GM12891 (cell line): ENCODE data around the gene SIK2.

Source experiments
- DNase-seq: peaks from one replicate; pipeline ENCODE4 v3.0.0; 2011; ENCODE audit warnings: low spot score; ENCODE audit not compliant: insufficient read length
- FAIRE-seq: peaks from 2 replicates; lab custom pipeline; 2011; peaks lifted over from hg19 to GRCh38; lab: Jason Lieb, UNC
- PAX5 ChIP-seq: IDR thresholded peaks from 2 replicates; pipeline ENCODE4 v1.6.1; 2011; ENCODE audit warnings: low read length, moderate library complexity, mild to moderate bottlenecking; ENCODE audit not compliant: insufficient read depth, severe bottlenecking
- POLR2A ChIP-seq: IDR thresholded peaks from 2 replicates; pipeline ENCODE4 v1.6.1; 2011; ENCODE audit warnings: low read depth, low read length, control low read depth
- POLR2AphosphoS5 ChIP-seq: IDR thresholded peaks from 2 replicates; pipeline ENCODE4 v1.6.1; 2011; ENCODE audit warnings: low read depth, low read length, control low read depth
- POU2F2 ChIP-seq: IDR thresholded peaks from 2 replicates; pipeline ENCODE4 v1.6.1; 2011; ENCODE audit warnings: low read depth, mild to moderate bottlenecking, control low read depth, low read length, moderate library complexity
- SPI1 ChIP-seq: IDR thresholded peaks from 2 replicates; pipeline ENCODE4 v1.6.1; 2011; ENCODE audit warnings: low read depth, low read length, control low read depth
- TAF1 ChIP-seq: IDR thresholded peaks from 2 replicates; pipeline ENCODE4 v1.6.1; 2011; ENCODE audit warnings: low read depth, low read length, control low read depth

SIK2 gene

DNA sequence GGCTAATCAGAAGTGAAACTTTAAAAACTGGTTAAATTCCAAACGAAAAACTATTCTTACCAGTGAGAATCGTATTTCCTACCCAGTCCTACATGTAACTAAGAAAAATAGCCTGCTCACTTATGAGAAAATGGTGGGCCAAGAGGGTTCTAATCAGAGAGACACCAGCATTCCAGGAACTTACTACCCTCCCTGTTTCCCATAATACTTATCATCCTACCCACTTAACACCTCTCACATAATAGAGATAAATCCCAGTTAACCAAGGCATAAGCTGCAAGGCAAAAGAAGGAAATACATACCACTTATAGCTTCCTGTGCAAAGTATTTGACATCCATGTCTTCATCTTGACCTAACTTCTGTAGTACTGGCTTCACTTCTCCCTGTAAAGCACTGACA, 139.5 kb downstream of the SIK2 start:
- DNase-seq, result no peak
- peak; percentile 55 for FAIRE-seq
- TF ChIP-seq PAX5, result no peak
- no peak for TF ChIP-seq POLR2A
- no peak for TF ChIP-seq SPI1
- TF ChIP-seq TAF1, result no peak
- TF ChIP-seq POLR2AphosphoS5, result no peak
- TF ChIP-seq POU2F2, result no peak

- TF ChIP-seq POLR2A (no peak), TAF1 (no peak)
- DNase-seq, result no peak
- no peak for FAIRE-seq
Measured at GRCh38 chr11:111743700-111744099, 141.5 kb downstream of the SIK2 start.

DNA sequence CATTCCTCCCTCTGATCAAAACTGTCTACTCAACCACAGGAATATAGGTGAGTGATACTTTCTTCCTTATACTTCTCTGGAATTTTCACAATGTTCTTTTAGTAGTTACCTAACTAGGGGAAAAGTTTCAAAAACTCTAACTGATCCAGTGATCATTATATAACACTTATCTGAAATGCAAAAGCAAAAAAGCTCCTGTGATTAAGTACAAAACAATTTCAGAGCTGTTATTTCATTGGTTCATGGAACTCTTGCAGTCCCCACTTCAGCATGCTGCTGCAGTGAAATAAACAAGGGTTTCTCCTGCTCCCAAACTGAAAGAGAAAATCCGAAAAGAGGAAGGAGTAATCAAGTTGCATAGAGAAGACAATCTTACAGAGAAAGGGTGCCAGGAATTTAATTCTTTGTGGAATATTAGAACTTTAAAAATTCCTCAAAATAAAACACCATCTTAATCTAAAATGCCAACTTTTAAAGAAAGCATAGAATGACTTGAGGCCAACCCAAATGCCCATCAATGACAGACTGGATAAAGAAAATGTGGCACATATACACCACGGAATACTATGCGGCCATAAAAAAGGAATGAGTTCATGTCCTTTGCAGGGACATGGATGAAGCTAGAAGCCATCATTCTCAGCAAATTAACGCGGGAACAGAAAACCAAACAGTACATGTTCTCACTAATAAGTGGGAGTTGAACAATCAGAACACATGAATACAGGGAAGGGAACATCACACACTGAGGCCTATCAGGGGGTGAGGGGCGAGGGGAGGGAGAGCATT, 143.7 kb downstream of the SIK2 start:
- DNase-seq (no peak), FAIRE-seq (no peak)
- TF ChIP-seq SPI1, result no peak
- no peak for TF ChIP-seq POLR2A
- no peak for TF ChIP-seq POLR2AphosphoS5
- TF ChIP-seq PAX5, result no peak
- TF ChIP-seq TAF1, result no peak
- no peak for TF ChIP-seq POU2F2

DNA sequence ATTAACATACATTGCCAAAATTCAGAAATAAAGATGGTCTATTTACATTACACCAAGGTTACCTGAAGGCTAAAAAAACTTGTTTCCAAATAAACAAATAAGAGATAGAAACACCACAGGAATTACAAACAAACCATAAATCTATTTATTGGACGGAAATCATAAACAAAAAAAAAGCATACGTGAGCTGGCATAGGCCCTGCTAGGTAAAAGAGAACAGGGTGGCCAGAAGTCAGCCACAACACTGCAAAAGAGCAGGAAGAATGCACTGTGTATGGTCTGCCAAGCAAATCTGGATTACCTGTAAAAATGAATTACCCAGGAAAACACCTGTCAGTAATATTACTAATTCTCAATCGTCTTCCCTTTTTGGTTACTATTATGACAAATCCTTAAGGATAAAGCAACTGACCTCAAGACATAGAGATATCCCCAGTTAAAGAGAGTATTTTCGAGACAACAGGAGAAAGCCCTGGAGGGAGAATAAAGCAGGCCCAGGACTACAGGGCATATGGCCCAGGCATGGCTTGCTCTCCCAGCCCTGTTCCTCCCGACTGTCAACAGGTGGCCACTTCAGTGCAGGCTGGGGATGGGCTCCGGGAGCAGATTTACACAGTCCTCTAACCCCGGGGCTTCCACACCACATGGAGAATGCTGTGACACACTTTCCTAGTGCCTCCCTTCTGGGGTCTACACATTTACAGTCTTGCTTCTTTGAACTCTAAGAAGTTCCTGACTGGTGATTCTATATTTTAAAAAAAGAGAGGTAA, 146.0 kb downstream of the SIK2 start:
- TF ChIP-seq POLR2AphosphoS5 (no peak), POLR2A (no peak), SPI1 (no peak), POU2F2 (no peak), PAX5 (no peak), TAF1 (no peak)
- no peak for DNase-seq
- FAIRE-seq, result no peak

DNA sequence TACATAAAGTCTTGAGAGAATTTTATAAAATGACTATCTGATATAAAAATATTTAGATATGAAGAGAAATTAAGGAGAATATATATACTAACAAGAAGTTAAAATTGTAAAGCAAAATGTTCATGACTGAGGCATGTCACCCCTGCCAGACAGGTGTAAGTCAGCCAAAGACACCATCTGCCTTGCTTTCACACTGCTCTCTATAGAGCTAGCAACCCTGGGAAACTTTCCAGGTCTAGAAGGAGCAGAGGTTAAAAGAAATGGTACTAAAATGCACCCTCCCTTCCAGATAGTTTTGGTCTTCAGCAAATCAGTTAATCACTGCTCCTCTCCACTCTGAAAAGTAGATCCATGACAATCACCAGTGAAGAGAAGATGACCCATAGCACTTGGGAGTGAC, 147.4 kb downstream of the SIK2 start:
- TF ChIP-seq PAX5 (no peak), TAF1 (no peak), POLR2A (no peak), SPI1 (no peak), POLR2AphosphoS5 (no peak), POU2F2 (no peak)
- FAIRE-seq, result no peak
- DNase-seq, result no peak

DNA sequence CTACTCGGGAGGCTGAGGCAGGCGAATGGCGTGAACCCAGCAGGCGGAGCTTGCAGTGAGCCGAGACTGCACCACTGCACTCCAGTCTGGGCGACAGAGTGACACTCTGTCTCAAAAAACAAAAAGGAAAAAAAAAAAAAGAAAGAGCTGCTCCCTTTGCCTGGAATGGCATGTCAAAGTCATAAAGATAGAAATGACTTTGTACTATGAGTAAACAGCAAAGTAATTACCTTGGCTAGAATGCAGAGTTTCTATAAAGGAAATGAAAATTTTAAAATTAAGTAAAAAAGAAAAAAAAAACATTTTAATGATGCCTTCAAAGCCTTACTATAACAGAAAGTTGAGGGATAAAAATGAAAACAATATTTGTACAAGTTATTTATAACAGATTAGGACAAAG, 153.8 kb downstream of the SIK2 start:
- DNase-seq, result no peak
- TF ChIP-seq PAX5 (no peak), TAF1 (no peak), POLR2A (no peak), POLR2AphosphoS5 (no peak), POU2F2 (no peak), SPI1 (no peak)

GRCh38 chr11:111759376-111759775, 157.1 kb downstream of the SIK2 start:
- DNase-seq (no peak), FAIRE-seq (no peak)
- TF ChIP-seq POLR2AphosphoS5, result no peak
- no peak for TF ChIP-seq POLR2A
- TF ChIP-seq PAX5, result no peak
- no peak for TF ChIP-seq SPI1

More for the DNA sequence above, 153.8 kb downstream of the SIK2 start:
- FAIRE-seq, result no peak

DNA sequence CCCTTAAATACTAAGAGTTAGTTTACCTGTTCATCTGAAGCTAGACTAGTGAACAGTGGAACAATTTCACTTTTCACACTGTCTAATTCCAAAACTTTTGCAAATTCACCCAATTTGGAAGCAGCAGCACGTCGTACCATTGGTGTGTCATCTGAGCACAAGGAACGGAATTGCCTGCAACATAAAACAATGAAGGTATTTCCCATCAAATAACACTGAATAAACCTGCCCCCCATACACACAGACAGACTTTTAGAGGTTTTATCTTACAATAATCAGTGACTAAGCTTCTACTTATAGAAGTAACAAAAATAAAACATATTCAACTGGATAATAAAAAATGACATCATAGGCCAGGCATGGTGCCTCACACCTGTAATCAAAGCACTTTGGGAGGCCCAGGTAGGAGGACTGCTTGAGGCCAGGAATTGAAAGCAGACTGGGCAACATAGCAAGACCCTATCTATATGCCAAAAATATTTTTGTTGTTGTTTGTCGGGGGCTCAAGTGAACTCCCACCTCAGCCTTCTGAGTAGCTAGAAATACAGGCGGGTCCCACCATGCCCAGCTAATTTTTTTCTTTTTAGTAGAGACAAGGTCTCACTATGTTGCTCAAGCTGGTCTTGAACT, 157.6 kb downstream of the SIK2 start:
- FAIRE-seq, result no peak
- no peak for TF ChIP-seq POLR2A
- TF ChIP-seq POU2F2, result no peak
- no peak for TF ChIP-seq PAX5
- no peak for TF ChIP-seq POLR2AphosphoS5
- TF ChIP-seq SPI1, result no peak
- TF ChIP-seq TAF1, result no peak
- no peak for DNase-seq

GRCh38 chr11:111761036-111761435, 158.8 kb downstream of the SIK2 start:
- no peak for TF ChIP-seq POU2F2
- DNase-seq (no peak), FAIRE-seq (no peak)
